ENCODE results near the gene POU3F2. TPM values are rescaled to one million over a fixed set of nuclear protein-coding genes. Genes with fewer than 3 reads are reported as not detected.

Gene POU3F2
- total and polyA plus RNA-seq, 2 donors (not counting 3 experiments of a cell fraction or from before 2014, with no cell fraction given) = not detected

DNA sequence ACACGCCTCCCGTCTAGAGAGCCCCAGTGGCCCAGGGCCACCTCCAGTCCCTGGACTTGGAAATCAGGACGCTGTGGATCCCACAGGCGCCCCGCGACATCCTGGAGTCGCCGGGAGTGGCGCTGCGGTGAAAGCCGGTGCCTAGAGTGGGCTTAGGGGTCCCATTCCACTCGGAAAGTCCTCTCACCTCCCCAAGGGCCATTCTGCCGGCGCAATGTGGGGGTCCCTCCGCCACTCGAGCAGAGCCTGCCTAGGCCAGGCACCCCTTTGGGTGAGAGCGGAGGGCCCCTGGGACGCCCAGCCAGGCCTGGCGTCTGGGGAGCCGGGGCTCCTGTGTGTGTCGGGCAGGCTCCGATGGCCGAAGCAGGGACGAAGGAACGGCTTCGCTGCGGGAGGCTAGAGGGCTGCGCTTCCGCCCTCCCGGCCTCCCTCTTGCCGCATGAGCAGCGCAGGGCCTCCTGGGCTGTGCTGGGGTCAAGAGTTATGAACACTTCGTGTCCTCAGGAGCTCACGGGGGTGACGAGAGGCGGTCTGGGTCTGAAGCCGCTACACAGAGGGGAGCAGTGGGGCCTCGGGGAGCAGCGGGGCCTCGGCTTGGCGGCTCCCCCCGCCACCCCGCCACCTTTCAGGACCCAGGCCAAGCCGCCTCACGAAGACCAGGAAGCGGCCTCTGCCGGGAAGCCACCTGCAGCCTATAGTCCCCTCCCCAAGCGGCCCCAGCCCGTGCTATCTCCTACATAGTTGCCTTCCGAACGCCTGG lies 13.6 kb downstream of the POU3F2 start:
- peaks cover 2% of the 10 kb centered on the region for H3K4me1 ChIP-seq (ENCODE audit: control insufficient read depth, extremely low read depth, insufficient read depth, low read length)
- H2AFZ ChIP-seq (ENCODE audit: low read depth, low read length) = no peak overlapping the region
- H3K79me2 ChIP-seq (ENCODE audit: control insufficient read depth, insufficient read depth, low read length) = no peaks in the 10 kb centered on the region
- H3K9me1 ChIP-seq (replicated peaks; ENCODE audit: control insufficient read depth, extremely low read depth, insufficient read depth, low read length) = no peaks in the 10 kb centered on the region
- no peak for TF ChIP-seq GATA2 (IDR thresholded peaks at IDR 0.05; ENCODE audit: insufficient read depth, insufficient read length, low read depth, low read length)
- TF ChIP-seq EZH2 (IDR thresholded peaks at IDR 0.05; ENCODE audit: borderline replicate concordance, low read depth, low read length, severe bottlenecking) = peak; percentile 74
- TF ChIP-seq POLR2AphosphoS5 (IDR thresholded peaks at IDR 0.05; ENCODE audit: insufficient read depth, low read depth, low read length) = no peak
- BruUV-seq (replicated peaks) = no TSS peak
- POLR2A ChIA-PET = no interaction called here
- FAIRE-seq (no peak), DNase-seq (ENCODE audit: low read depth, low spot score) (no peak)
- H3K4me2 ChIP-seq (ENCODE audit: insufficient read depth, low read length) = no peak overlapping the region
- intact Hi-C loops (cut with micrococcal nuclease) (loop anchor here (5.0 to 10.0 kb wide), 2 partner anchors 109 to 1143 kb away; no protein-coding TSS in a partner anchor), dilution Hi-C loops (cut with MboI; ENCODE audit: extremely low pct_ligation_motif_present, low sequenced_read_pairs) (no loop called here)
- H3K9me3 ChIP-seq (replicated peaks; ENCODE audit: control insufficient read depth, insufficient read depth, low read length) = no peaks in the 10 kb centered on the region
- no peak overlapping the region for H3K9ac ChIP-seq (replicated peaks; ENCODE audit: extremely low read depth, insufficient read depth, low read length)
- no peaks in the 10 kb centered on the region for H3K36me3 ChIP-seq (ENCODE audit: control insufficient read depth in 2 of 2, extremely low read depth in 1 of 2, insufficient read depth in 2 of 2, low read length in 2 of 2)
- H4K20me1 ChIP-seq (replicated peaks; ENCODE audit: control insufficient read depth, extremely low read depth, insufficient read depth, low read length) = no peaks in the 10 kb centered on the region
- H3K4me3 ChIP-seq (replicated peaks in 1 of 3; ENCODE audit: insufficient read depth in 1 of 3, low read depth in 1 of 3, low read length in 3 of 3) = no peak overlapping the region
- H3K27me3 ChIP-seq (ENCODE audit: control insufficient read depth in 2 of 2, insufficient read depth in 2 of 2, low read length in 2 of 2) = peaks cover 70 to 81% of the 10 kb centered on the region in 2 experiments
- CTCF ChIA-PET = interaction anchor here (0.5 to 1.5 kb wide), 3 partner anchors 14 to 271 kb away, joined by 3 to 9 read pairs (median 3); partner anchors contain the start of gene POU3F2
- no peak overlapping the region for H3K27ac ChIP-seq (ENCODE audit: insufficient read depth, low read depth, low read length)

DNA sequence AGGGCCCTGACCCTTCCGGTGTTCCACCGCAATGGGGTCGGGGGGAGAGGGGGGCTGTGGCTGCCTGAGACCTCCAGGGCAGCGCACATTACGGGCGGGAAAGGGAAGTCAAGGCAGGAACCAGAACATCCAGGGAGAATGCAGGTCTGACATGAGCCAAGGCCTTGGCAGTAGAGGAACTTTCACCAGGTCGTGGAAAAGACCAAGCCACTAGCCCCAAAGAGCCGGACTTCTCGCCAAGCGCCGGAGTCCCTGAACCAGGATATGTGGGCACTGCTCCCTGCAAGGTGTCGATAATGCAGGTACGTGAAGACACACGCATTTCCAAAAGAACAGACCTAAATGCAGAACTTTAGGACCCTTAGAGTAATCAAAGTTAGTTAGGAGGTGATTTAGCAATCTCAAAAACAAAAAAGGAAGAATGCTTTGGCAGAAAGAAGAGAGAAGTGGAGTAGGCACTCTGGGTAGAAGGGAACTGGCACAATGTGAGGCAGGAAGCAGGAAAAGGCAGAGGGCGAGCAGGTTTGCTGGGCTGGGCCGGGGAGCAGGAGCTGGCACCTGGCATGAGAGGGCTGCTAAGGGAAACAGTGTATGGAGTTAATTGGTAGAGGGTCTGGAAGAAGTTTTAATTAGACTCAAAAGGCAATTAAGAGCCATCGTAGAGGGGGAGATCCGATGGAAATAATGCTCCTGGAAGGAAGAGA lies 14.3 kb downstream of the POU3F2 start:
- FAIRE-seq (no peak), DNase-seq (ENCODE audit: low read depth, low spot score) (no peak)
- TF ChIP-seq EZH2 (IDR thresholded peaks at IDR 0.05; ENCODE audit: borderline replicate concordance, low read depth, low read length, severe bottlenecking) (peak; percentile 45), GATA2 (IDR thresholded peaks at IDR 0.05; ENCODE audit: insufficient read depth, insufficient read length, low read depth, low read length) (no peak)
- Histone ChIP-seq H3K79me2 (ENCODE audit: control insufficient read depth, insufficient read depth, low read length) (no peaks in the 10 kb centered on the region), H3K36me3 (ENCODE audit: control insufficient read depth in 2 of 2, extremely low read depth in 1 of 2, insufficient read depth in 2 of 2, low read length in 2 of 2) (no peaks in the 10 kb centered on the region), H3K4me3 (replicated peaks in 1 of 3; ENCODE audit: insufficient read depth in 1 of 3, low read depth in 1 of 3, low read length in 3 of 3) (no peak overlapping the region), H3K9me1 (replicated peaks; ENCODE audit: control insufficient read depth, extremely low read depth, insufficient read depth, low read length) (no peaks in the 10 kb centered on the region), H4K20me1 (replicated peaks; ENCODE audit: control insufficient read depth, extremely low read depth, insufficient read depth, low read length) (no peaks in the 10 kb centered on the region), H3K4me1 (ENCODE audit: control insufficient read depth, extremely low read depth, insufficient read depth, low read length) (peaks cover 2% of the 10 kb centered on the region), H2AFZ (ENCODE audit: low read depth, low read length) (no peak overlapping the region), H3K9ac (replicated peaks; ENCODE audit: extremely low read depth, insufficient read depth, low read length) (no peak overlapping the region), H3K4me2 (ENCODE audit: insufficient read depth, low read length) (no peak overlapping the region), H3K27me3 (ENCODE audit: control insufficient read depth in 2 of 2, insufficient read depth in 2 of 2, low read length in 2 of 2) (peaks cover 63 to 74% of the 10 kb centered on the region in 2 experiments), H3K9me3 (replicated peaks; ENCODE audit: control insufficient read depth, insufficient read depth, low read length) (no peaks in the 10 kb centered on the region), H3K27ac (ENCODE audit: insufficient read depth, low read depth, low read length) (no peak overlapping the region)
- ChIA-PET POLR2A (no interaction called here), CTCF (interaction anchor here (0.5 kb wide), 1 partner anchor 271 kb away, joined by 3 read pairs; no protein-coding TSS in a partner anchor)
- intact Hi-C loops (cut with micrococcal nuclease) = loop anchor here (5.0 to 10.0 kb wide), 2 partner anchors 109 to 1144 kb away; no protein-coding TSS in a partner anchor
- dilution Hi-C loops (cut with MboI; ENCODE audit: extremely low pct_ligation_motif_present, low sequenced_read_pairs) = no loop called here
- BruUV-seq (replicated peaks) = no TSS peak

Measured in endothelial cell of umbilical vein (primary cell).